OCI-LY1 (cell line): ENCODE measurements around the gene RPL35.

Experiments used
- H2AFZ ChIP-seq: fragments of 200-600 bp; sonication (generic), shearing (Covaris generic); 2 replicates; pipeline ENCODE4 v1.6.0; 2014; ENCODE audit warnings: antibody characterized with exemption, mild to moderate bottlenecking, low read length
- H3F3A ChIP-seq: fragments of 200-600 bp; sonication (generic), shearing (Covaris generic); 2 replicates; pipeline ENCODE4 v1.6.0; 2014; ENCODE audit warnings: mild to moderate bottlenecking, antibody characterized with exemption, low read length, moderate library complexity; ENCODE audit not compliant: insufficient read depth
- H3K27ac ChIP-seq: fragments of 200-600 bp; sonication (generic); 2 replicates; pipeline ENCODE4 v1.5.1; 2014; ENCODE audit warnings: low read length, mixed run types, mild to moderate bottlenecking, low read depth; ENCODE audit not compliant: poor library complexity, severe bottlenecking
- H3K27me3 ChIP-seq: fragments of 200-600 bp; sonication (generic); 2 replicates; pipeline ENCODE4 v1.6.0; 2014; ENCODE audit warnings: antibody characterized with exemption, mild to moderate bottlenecking, low read length, moderate library complexity; ENCODE audit not compliant: insufficient read depth
- H3K36me3 ChIP-seq: fragments of 200-600 bp; sonication (generic); 2 replicates; pipeline ENCODE4 v1.6.1; 2014; ENCODE audit warnings: mild to moderate bottlenecking, antibody characterized with exemption, low read length, moderate library complexity, mixed read lengths; ENCODE audit not compliant: insufficient read depth
- H3K4me1 ChIP-seq: fragments of 200-600 bp; sonication (generic); 2 replicates; pipeline ENCODE4 v1.5.1; 2014; ENCODE audit warnings: mild to moderate bottlenecking, low read length, moderate library complexity; ENCODE audit not compliant: insufficient read depth, severe bottlenecking
- H3K4me2 ChIP-seq: fragments of 200-600 bp; sonication (generic), shearing (Covaris generic); 2 replicates; pipeline ENCODE4 v1.6.1; 2014; ENCODE audit warnings: low read length
- H3K4me3 ChIP-seq: fragments of 200-600 bp; sonication (generic); 2 replicates; pipeline ENCODE4 v1.5.1; 2014; ENCODE audit warnings: low read length, low read depth, mild to moderate bottlenecking, mixed read lengths; ENCODE audit not compliant: poor library complexity, severe bottlenecking
- H3K79me2 ChIP-seq: fragments of 200-600 bp; shearing (Covaris generic); 2 replicates; pipeline ENCODE4 v1.6.1; 2016; ENCODE audit warnings: mixed run types, low read length, mixed read lengths; ENCODE audit not compliant: insufficient read depth
- H3K9ac ChIP-seq: fragments of 200-600 bp; sonication (generic), shearing (Covaris generic); 2 replicates; pipeline ENCODE4 v1.6.1; 2014; ENCODE audit warnings: mild to moderate bottlenecking, low read length, mixed read lengths
- H3K9me2 ChIP-seq: fragments of 200-600 bp; sonication (generic), shearing (Covaris generic); 2 replicates; pipeline ENCODE4 v1.6.1; 2014; ENCODE audit warnings: low read depth, mild to moderate bottlenecking, low read length, mixed read lengths
- H3K9me3 ChIP-seq: fragments of 200-600 bp; shearing (Covaris generic); 2 replicates; pipeline ENCODE4 v1.6.1; 2014; ENCODE audit warnings: low read length, mixed read lengths
- H4K20me1 ChIP-seq: fragments of 200-600 bp; sonication (generic), shearing (Covaris generic); 2 replicates; pipeline ENCODE4 v1.6.0; 2016; ENCODE audit warnings: mild to moderate bottlenecking, low read length; ENCODE audit not compliant: insufficient read depth
- EZH2 ChIP-seq: fragments of 200-600 bp; sonication (generic), shearing (Covaris generic); IDR thresholded peaks from 2 replicates; pipeline ENCODE4 v1.8.0; 2017; ENCODE audit warnings: borderline replicate concordance, mixed run types, mild to moderate bottlenecking, antibody characterized with exemption, low read length, moderate library complexity, mixed read lengths
- TF ChIP-seq, protein P1 (sequence below): fragments of 200-600 bp; sonication (generic), shearing (Covaris generic); IDR thresholded peaks from 2 replicates; pipeline ENCODE4 v1.5.1; 2017; ENCODE audit warnings: mild to moderate bottlenecking, antibody characterized with exemption, low read length, moderate library complexity, mixed read lengths

RPL35 gene

GRCh38 chr9:124844291-124844690 lies 17.5 kb downstream of the RPL35 start:
- H3K9ac ChIP-seq: no peak overlapping the region
- H3K79me2 ChIP-seq: no peaks in the 10 kb centered on the region
- TF ChIP-seq, protein P1, sequence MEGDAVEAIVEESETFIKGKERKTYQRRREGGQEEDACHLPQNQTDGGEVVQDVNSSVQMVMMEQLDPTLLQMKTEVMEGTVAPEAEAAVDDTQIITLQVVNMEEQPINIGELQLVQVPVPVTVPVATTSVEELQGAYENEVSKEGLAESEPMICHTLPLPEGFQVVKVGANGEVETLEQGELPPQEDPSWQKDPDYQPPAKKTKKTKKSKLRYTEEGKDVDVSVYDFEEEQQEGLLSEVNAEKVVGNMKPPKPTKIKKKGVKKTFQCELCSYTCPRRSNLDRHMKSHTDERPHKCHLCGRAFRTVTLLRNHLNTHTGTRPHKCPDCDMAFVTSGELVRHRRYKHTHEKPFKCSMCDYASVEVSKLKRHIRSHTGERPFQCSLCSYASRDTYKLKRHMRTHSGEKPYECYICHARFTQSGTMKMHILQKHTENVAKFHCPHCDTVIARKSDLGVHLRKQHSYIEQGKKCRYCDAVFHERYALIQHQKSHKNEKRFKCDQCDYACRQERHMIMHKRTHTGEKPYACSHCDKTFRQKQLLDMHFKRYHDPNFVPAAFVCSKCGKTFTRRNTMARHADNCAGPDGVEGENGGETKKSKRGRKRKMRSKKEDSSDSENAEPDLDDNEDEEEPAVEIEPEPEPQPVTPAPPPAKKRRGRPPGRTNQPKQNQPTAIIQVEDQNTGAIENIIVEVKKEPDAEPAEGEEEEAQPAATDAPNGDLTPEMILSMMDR: no peak
- TF ChIP-seq EZH2: no peak
- H3K4me2 ChIP-seq: no peak overlapping the region
- H3K27me3 ChIP-seq: no peaks in the 10 kb centered on the region
- H3K4me1 ChIP-seq: peaks cover 28% of the 10 kb centered on the region
- no peaks in the 10 kb centered on the region for H4K20me1 ChIP-seq
- no peak overlapping the region for H3K27ac ChIP-seq
- no peaks in the 10 kb centered on the region for H3K9me2 ChIP-seq
- H3K36me3 ChIP-seq: no peaks in the 10 kb centered on the region
- H3F3A ChIP-seq: no peaks in the 10 kb centered on the region
- no peak overlapping the region for H3K4me3 ChIP-seq
- no peaks in the 10 kb centered on the region for H3K9me3 ChIP-seq
- H2AFZ ChIP-seq: no peak overlapping the region

DNA sequence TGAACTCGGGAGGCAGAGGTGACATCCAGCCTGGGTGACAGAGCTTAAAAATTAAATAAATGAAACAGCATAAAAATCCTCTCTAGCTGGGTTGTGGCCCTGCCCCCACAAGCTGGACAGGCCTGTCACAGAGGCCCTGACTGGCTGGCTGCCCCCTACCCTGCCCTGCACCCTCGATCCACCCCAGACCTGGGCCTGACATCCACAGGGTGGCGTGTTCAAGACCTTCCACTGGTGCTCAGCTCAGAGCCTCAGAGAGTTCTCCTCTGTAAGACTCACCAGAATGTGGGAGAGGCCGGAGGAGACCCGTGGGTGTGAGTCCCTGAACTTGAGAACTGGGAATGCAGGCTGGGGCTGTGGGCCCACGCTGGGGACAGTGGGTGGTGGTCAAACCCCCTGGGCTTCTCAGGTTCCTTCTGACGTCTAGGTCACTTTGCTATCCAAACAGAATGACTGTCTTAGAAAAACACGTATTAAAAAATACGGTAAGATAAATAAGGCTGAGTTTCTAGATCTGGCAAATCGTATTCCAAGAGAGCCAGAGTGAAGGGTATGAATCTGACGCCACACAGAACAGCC lies 18.2 kb downstream of the RPL35 start:
- H3K4me1 ChIP-seq: peaks cover 28% of the 10 kb centered on the region
- no peaks in the 10 kb centered on the region for H3F3A ChIP-seq
- no peaks in the 10 kb centered on the region for H4K20me1 ChIP-seq
- no peaks in the 10 kb centered on the region for H3K27me3 ChIP-seq
- H2AFZ ChIP-seq: no peak overlapping the region
- H3K4me3 ChIP-seq: no peak overlapping the region
- no peak overlapping the region for H3K27ac ChIP-seq
- H3K79me2 ChIP-seq: no peaks in the 10 kb centered on the region
- H3K9ac ChIP-seq: no peak overlapping the region
- H3K9me2 ChIP-seq: no peaks in the 10 kb centered on the region
- no peaks in the 10 kb centered on the region for H3K36me3 ChIP-seq
- H3K4me2 ChIP-seq: no peak overlapping the region
- TF ChIP-seq, protein P1: no peak
- no peak for TF ChIP-seq EZH2
- H3K9me3 ChIP-seq: no peaks in the 10 kb centered on the region

GRCh38 chr9:124841075-124841821 lies 20.5 kb downstream of the RPL35 start:
- no peak overlapping the region for H3K27ac ChIP-seq
- H3K4me3 ChIP-seq: no peak overlapping the region
- TF ChIP-seq, protein P1: no peak
- no peak for TF ChIP-seq EZH2
- no peak overlapping the region for H3K4me2 ChIP-seq
- no peak overlapping the region for H3K9ac ChIP-seq
- no peaks in the 10 kb centered on the region for H3K9me3 ChIP-seq
- H3K79me2 ChIP-seq: no peaks in the 10 kb centered on the region
- H3K27me3 ChIP-seq: no peaks in the 10 kb centered on the region
- H2AFZ ChIP-seq: no peak overlapping the region
- H3K4me1 ChIP-seq: peaks cover 17% of the 10 kb centered on the region
- no peaks in the 10 kb centered on the region for H3F3A ChIP-seq
- H3K9me2 ChIP-seq: no peaks in the 10 kb centered on the region
- H4K20me1 ChIP-seq: no peaks in the 10 kb centered on the region
- H3K36me3 ChIP-seq: no peaks in the 10 kb centered on the region
